Esophagus muscularis mucosa (tissue), 4 donors: Measurements from ENCODE around the gene ATP5F1C. TPM values are rescaled to one million over a fixed set of nuclear protein-coding genes. Genes with fewer than 3 reads are reported as not detected.

Source experiments
- DNase-seq: peaks from one replicate; pipeline ENCODE4 v3.0.0-alpha.2; 2017; ENCODE audit errors: extremely low spot score
- H3K27ac ChIP-seq, 4 donors: fragments of 200-600 bp; sonication (generic); replicated peaks in 1 of 4; 1 replicate in 3 of 4; 2 replicates in 1 of 4; pipeline ENCODE4 v1.5.1; 2016 to 2019; ENCODE audit warnings: mild to moderate bottlenecking in 1 of 4
- H3K27me3 ChIP-seq, 4 donors: fragments of 200-600 bp; sonication (generic); one replicate each; pipeline versions ENCODE4 v1.5.1 to v1.6.0; 2016 to 2019
- H3K36me3 ChIP-seq, 4 donors: fragments of 200-600 bp; sonication (generic); one replicate each; pipeline ENCODE4 v1.5.1; 2016 to 2019
- H3K4me1 ChIP-seq, 4 donors: fragments of 200-600 bp; sonication (generic); one replicate each; pipeline ENCODE4 v1.5.1; 2016 to 2019
- H3K4me3 ChIP-seq, 4 donors: fragments of 200-600 bp; sonication (generic); 1 replicate in 2 of 4; 2 replicates in 2 of 4; pipeline ENCODE4 v1.5.1; 2016 to 2019; ENCODE audit warnings: mild to moderate bottlenecking in 4 of 4, moderate library complexity in 1 of 4
- H3K9me3 ChIP-seq, 4 donors: fragments of 200-600 bp; sonication (generic); 1 replicate in 3 of 4; 2 replicates in 1 of 4; pipeline ENCODE4 v1.5.1; 2016 to 2019
- EP300 ChIP-seq: sonication (generic); formaldehyde crosslinking; IDR thresholded peaks from one replicate; pipeline ENCODE4 v1.6.1; 2017; ENCODE audit warnings: antibody characterized with exemption
- POLR2A ChIP-seq: fragments of 450-650 bp; IDR thresholded peaks from one replicate; pipeline ENCODE4 v1.6.1; 2017; ENCODE audit warnings: antibody characterized with exemption, moderate library complexity, mild to moderate bottlenecking, low read depth
- POLR2AphosphoS5 ChIP-seq, 2 donors: sonication (generic); formaldehyde crosslinking; IDR thresholded peaks; one replicate each; pipeline ENCODE4 v1.6.1; 2017; ENCODE audit warnings: antibody characterized with exemption in 2 of 2
- WGBS: methylation state at CpG from one replicate; pipeline ENCODE4 v1.1.5; 2018; 5-methylcytosine and 5-hydroxymethylcytosine counted together
- intact Hi-C: fragments of 100-400 bp; cut with DNase I; formaldehyde crosslinking; loops from one replicate; pipeline ENCODE4 v1.15.1; 2023
- total RNA-seq, 4 donors: library from RNA; depleted of rRNA; stranded (reverse); fragments of >200 nt; gene quantifications; one replicate each; pipeline versions ENCODE4 v1.1.0 to v1.2.1, GENCODE V29; 2016
- TF ChIP-seq, protein P1 (sequence below), 3 experiments: fragments of 200-600 bp in 2 of 3; fragments of 450-650 bp in 1 of 3; sonication (generic) in 2 of 3; IDR thresholded peaks; one replicate each; pipeline ENCODE4 v1.5.1; 2017 to 2019; ENCODE audit warnings: antibody characterized with exemption in 3 of 3, mild to moderate bottlenecking in 2 of 3, moderate library complexity in 1 of 3

ATP5F1C gene
- total RNA-seq, 4 donors from 2014 or later: 220 to 321 (median 258) TPM

DNA sequence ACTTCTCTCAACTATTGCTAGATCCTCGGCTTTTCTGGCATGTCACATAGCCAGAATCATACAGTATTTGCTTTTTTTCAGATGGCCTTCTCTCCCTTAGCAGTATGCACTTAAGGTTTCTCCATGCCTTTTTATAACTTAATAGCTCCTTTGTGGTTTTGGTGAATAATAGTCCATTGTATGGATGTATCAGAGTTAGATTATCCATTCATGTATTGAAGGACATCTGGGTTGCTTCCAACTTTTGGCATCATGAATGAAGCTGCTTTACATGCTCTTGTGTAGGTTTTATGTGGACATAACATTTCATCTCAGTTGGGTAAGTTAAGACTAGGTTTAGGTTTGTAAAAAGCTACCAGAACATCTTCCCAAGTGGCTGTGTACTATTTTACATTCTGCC is 4.6 kb downstream of the ATP5F1C start:
- intact Hi-C loops: no loop called here
- Histone ChIP-seq H3K27ac (no peak overlapping the region), H3K4me1 (peaks cover 61 to 78% (median 73%) of the 10 kb centered on the region in 4 donors), H3K36me3 (peaks cover 7 to 17% (median 8%) of the 10 kb centered on the region in 4 donors), H3K9me3 (no peaks in the 10 kb centered on the region), H3K27me3 (no peaks in the 10 kb centered on the region), H3K4me3 (no peak overlapping the region)
- WGBS: 62% methylated on average over 1 of the region's 1 CpG
- DNase-seq: no peak
- TF ChIP-seq POLR2A: no peak
- TF ChIP-seq, protein P1, sequence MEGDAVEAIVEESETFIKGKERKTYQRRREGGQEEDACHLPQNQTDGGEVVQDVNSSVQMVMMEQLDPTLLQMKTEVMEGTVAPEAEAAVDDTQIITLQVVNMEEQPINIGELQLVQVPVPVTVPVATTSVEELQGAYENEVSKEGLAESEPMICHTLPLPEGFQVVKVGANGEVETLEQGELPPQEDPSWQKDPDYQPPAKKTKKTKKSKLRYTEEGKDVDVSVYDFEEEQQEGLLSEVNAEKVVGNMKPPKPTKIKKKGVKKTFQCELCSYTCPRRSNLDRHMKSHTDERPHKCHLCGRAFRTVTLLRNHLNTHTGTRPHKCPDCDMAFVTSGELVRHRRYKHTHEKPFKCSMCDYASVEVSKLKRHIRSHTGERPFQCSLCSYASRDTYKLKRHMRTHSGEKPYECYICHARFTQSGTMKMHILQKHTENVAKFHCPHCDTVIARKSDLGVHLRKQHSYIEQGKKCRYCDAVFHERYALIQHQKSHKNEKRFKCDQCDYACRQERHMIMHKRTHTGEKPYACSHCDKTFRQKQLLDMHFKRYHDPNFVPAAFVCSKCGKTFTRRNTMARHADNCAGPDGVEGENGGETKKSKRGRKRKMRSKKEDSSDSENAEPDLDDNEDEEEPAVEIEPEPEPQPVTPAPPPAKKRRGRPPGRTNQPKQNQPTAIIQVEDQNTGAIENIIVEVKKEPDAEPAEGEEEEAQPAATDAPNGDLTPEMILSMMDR (IDR thresholded peaks at IDR 0.05): no peak
- TF ChIP-seq EP300: no peak
- TF ChIP-seq POLR2AphosphoS5 (IDR thresholded peaks at IDR 0.05): no peak

DNA sequence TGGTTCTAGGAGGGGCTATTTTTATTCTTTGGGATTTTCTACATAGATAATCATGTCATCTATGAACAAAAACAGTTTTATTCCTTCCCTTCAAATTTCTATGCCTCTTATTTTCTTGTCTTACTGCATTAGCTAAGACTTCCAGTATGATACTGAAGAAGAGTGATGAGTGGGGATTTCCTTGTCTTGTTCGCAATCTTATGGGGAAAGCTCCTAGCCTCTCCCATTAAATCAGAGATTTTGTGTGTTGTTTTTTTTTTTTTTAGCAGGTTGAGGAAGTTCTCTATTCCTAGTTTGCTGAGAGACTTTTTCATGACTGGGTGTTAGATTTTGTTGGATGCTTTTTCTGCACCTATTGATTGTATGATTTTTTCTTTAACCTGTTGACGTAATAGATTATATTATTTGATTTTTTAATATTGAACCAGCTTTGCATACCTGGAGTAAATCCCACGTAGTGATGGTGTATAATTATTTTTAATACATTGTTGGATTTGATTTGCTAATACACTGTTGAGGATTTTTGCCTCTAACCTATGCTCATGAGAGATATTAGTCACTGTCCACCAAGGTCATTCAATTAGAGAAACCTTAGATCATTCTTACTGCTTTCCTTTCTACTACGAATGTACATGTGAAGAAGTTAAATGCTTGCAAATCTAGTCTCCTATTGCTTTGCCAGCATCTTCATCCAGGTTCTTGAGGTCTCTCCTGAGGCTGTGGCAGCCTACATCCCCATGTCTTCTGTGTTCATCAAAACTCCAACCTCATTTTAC is 6.5 kb downstream of the ATP5F1C start:
- peaks cover 52 to 70% (median 65%) of the 10 kb centered on the region in 4 donors for H3K4me1 ChIP-seq
- no peaks in the 10 kb centered on the region for H3K9me3 ChIP-seq
- TF ChIP-seq, protein P1 (IDR thresholded peaks at IDR 0.05): no peak
- TF ChIP-seq POLR2A (no peak), EP300 (no peak), POLR2AphosphoS5 (IDR thresholded peaks at IDR 0.05) (no peak)
- no peak overlapping the region for H3K4me3 ChIP-seq
- no peak for DNase-seq
- H3K27ac ChIP-seq: no peak overlapping the region
- H3K36me3 ChIP-seq: peaks cover 24 to 36% (median 27%) of the 10 kb centered on the region in 4 donors
- 65% methylated on average over 4 of the region's 4 CpGs for WGBS
- H3K27me3 ChIP-seq: no peaks in the 10 kb centered on the region
- intact Hi-C loops: no loop called here

DNA sequence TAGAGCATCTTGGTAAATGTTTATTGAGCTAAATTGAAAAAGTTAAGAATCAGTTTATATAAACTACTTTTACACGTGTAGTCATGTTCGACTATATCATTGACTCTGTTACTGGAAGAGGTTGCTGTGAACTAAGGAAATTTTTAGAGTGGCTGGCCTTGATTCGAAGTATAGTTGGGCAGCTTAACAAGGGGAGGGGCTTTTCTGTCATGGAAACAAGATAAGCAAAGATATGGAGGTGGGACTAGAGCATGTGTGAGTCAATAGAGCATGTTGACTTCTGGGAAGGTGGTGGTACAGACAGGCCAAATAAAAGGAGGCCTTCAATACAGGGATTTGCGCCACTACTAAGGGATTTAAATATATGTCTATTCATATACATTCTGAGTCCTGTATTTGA is 7.6 kb downstream of the ATP5F1C start:
- Histone ChIP-seq H3K27me3 (no peaks in the 10 kb centered on the region), H3K9me3 (no peaks in the 10 kb centered on the region), H3K27ac (no peak overlapping the region), H3K4me3 (no peak overlapping the region), H3K36me3 (peaks cover 31 to 47% (median 38%) of the 10 kb centered on the region in 4 donors), H3K4me1 (peaks cover 40 to 58% (median 53%) of the 10 kb centered on the region in 4 donors)
- intact Hi-C loops: no loop called here
- TF ChIP-seq POLR2AphosphoS5 (IDR thresholded peaks at IDR 0.05): no peak
- no peak for TF ChIP-seq POLR2A
- no peak for TF ChIP-seq EP300
- TF ChIP-seq, protein P1 (IDR thresholded peaks at IDR 0.05): no peak
- 78% methylated on average over 4 of the region's 4 CpGs for WGBS
- no peak for DNase-seq

DNA sequence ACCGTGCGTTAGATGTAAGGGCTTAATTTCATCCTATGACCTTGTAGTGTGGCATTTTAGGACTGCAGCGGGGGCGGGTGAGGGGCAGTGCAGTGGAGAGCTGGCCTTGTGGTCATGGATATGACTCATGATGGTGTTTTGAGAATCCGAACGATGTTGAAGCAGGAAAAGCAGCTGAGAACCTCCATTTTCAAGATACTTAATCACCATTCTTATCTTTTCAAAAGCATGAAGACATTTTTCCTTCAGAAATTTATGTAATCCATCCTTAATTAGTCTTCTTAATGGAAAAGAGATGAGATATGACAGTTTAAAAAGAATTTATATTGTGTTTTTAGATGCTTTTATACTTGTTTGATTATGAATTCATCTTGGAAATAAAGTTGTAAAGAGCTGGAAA is 9.6 kb downstream of the ATP5F1C start:
- Histone ChIP-seq H3K27me3 (no peaks in the 10 kb centered on the region), H3K4me3 (no peak overlapping the region), H3K4me1 (peaks cover 26 to 38% (median 34%) of the 10 kb centered on the region in 4 donors), H3K27ac (no peak overlapping the region), H3K36me3 (peaks cover 51 to 64% (median 58%) of the 10 kb centered on the region in 4 donors), H3K9me3 (no peaks in the 10 kb centered on the region)
- TF ChIP-seq EP300 (no peak), POLR2A (no peak), POLR2AphosphoS5 (IDR thresholded peaks at IDR 0.05) (no peak)
- TF ChIP-seq, protein P1 (IDR thresholded peaks at IDR 0.05): no peak
- intact Hi-C loops: no loop called here
- WGBS: 69% methylated on average over 6 of the region's 6 CpGs
- no peak for DNase-seq
